K562 (cell line): ENCODE data around the gene ZNF319. TPM values are rescaled to one million over a fixed set of nuclear protein-coding genes. Genes with fewer than 3 reads are reported as not detected.

Experiments
- CTBP1 ChIP-seq: fragments of 450-650 bp; IDR thresholded peaks from 2 replicates; pipeline ENCODE4 v1.6.1; 2016; ENCODE audit warnings: borderline replicate concordance
- HMGN3 ChIP-seq: IDR thresholded peaks from 2 replicates; pipeline ENCODE4 v1.6.1; 2011; ENCODE audit warnings: borderline replicate concordance, low read depth, mild to moderate bottlenecking, mixed read lengths, low read length; ENCODE audit not compliant: insufficient read length; ENCODE audit errors: extremely low read depth
- HNRNPL ChIP-seq: fragments of 200-400 bp; formaldehyde crosslinking; IDR thresholded peaks from 2 replicates; pipeline ENCODE4 v1.6.1; 2017; ENCODE audit warnings: low read depth, mild to moderate bottlenecking, low read length
- HOXB6 ChIP-seq: fragments of 250-450 bp; sonication (Bioruptor Pico); IDR thresholded peaks from 2 replicates; pipeline ENCODE4 v1.5.1; 2022; ENCODE audit warnings: mild to moderate bottlenecking, borderline replicate concordance
- MAZ ChIP-seq, 2 experiments: fragments of 450-650 bp in 1 of 2; sonication (generic) in 1 of 2; formaldehyde crosslinking; IDR thresholded peaks in 1 of 2; conservative IDR thresholded peaks in 1 of 2; 2 replicates each; pipeline versions ENCODE4 v1.4.0 to v1.5.0; 2020; ENCODE audit warnings: mild to moderate bottlenecking in 1 of 2, missing genetic modification reagents in 1 of 2
- MBD2 ChIP-seq: sonication (generic); IDR thresholded peaks from 2 replicates; pipeline ENCODE4 v1.6.1; 2016; ENCODE audit warnings: low read depth, borderline replicate concordance
- MTA3 ChIP-seq: fragments of 450-650 bp; formaldehyde crosslinking; IDR thresholded peaks from 2 replicates; pipeline ENCODE4 v1.6.1; 2017; ENCODE audit warnings: mild to moderate bottlenecking, borderline replicate concordance
- MYNN ChIP-seq, 2 experiments: sonication (generic); formaldehyde crosslinking in 1 of 2; IDR thresholded peaks; 2 replicates each; pipeline versions ENCODE4 v1.5.0 to v1.6.1; 2016 to 2020; ENCODE audit warnings: antibody characterized with exemption in 1 of 2, missing genetic modification reagents in 1 of 2
- PHF8 ChIP-seq: fragments of 200-600 bp; sonication (generic); IDR thresholded peaks from 2 replicates; pipeline ENCODE4 v1.6.1; 2012; ENCODE audit warnings: mixed run types, mild to moderate bottlenecking, inconsistent platforms, low read length, moderate library complexity, borderline replicate concordance
- PRDM10 ChIP-seq: fragments of 450-650 bp; IDR thresholded peaks from 2 replicates; pipeline ENCODE4 v1.6.1; 2018; ENCODE audit not compliant: partially characterized antibody
- TRIM25 ChIP-seq: fragments of 450-650 bp; IDR thresholded peaks from 2 replicates; pipeline ENCODE4 v1.7.0; 2016; ENCODE audit warnings: borderline replicate concordance
- ZNF263 ChIP-seq: sonication (generic); formaldehyde crosslinking; IDR thresholded peaks from 2 replicates; pipeline ENCODE4 v1.8.0; 2022; ENCODE audit warnings: mild to moderate bottlenecking, missing genetic modification reagents, borderline replicate concordance
- polyA plus RNA-seq, 8 experiments: library from polyadenylated mRNA; depleted of rRNA in 4 of 8; stranded (reverse) in 5 of 8; unstranded in 3 of 8; fragments of >200 nt; fragmentation: Nextera tagmentation in 2 of 8; fragmentation: Illumina TruSeq in 1 of 8; extraction: Ambion mirVana in 2 of 8; extraction: Trizol in 1 of 8; gene quantifications; 2 replicates each; pipeline versions ENCODE4 v1.2.1 to v1.2.3, GENCODE V29; 2011 to 2014; ENCODE audit warnings: inconsistent platforms in 1 of 8, missing spikeins in 1 of 8
- total RNA-seq, 7 experiments: library from RNA; depleted of rRNA in 6 of 7; stranded (reverse); fragments of >200 nt in 6 of 7; fragmentation: Illumina TruSeq in 2 of 7; extraction: Trizol in 2 of 7; gene quantifications; 2 replicates each; pipeline versions ENCODE4 v1.2.1 to v1.2.3, GENCODE V29; 2011 to 2021; ENCODE audit warnings: low replicate concordance in 1 of 7
- TF ChIP-seq, protein P1 (sequence below), 2 experiments: fragments of 450-650 bp; IDR thresholded peaks; 2 replicates each; pipeline ENCODE4 v1.6.1; 2016

Gene ZNF319
- total and polyA plus RNA-seq, 9 of the 15 experiments (the other 6 are each of a cell fraction or from before 2014, with no cell fraction given): 0.20 to 5.7 (median 1.4) TPM

GRCh38 chr16:57985204-57986181, 15.0 kb downstream of the ZNF319 start (continued):
- TF ChIP-seq PRDM10: peak; percentile 69
- TF ChIP-seq PHF8: peak; percentile 31; the same call in 1 of the 2 replicates
- TF ChIP-seq, protein P1, sequence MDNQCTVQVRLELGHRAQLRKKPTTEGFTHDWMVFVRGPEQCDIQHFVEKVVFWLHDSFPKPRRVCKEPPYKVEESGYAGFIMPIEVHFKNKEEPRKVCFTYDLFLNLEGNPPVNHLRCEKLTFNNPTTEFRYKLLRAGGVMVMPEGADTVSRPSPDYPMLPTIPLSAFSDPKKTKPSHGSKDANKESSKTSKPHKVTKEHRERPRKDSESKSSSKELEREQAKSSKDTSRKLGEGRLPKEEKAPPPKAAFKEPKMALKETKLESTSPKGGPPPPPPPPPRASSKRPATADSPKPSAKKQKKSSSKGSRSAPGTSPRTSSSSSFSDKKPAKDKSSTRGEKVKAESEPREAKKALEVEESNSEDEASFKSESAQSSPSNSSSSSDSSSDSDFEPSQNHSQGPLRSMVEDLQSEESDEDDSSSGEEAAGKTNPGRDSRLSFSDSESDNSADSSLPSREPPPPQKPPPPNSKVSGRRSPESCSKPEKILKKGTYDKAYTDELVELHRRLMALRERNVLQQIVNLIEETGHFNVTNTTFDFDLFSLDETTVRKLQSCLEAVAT (IDR thresholded peaks at IDR 0.05): no peak
- TF ChIP-seq HOXB6 (CRISPR knock-in tag): no peak
- peak; percentile 56 for TF ChIP-seq HMGN3
- 0 out of 2 replicates have a peak, but pooled peaks have one; percentile 9 for TF ChIP-seq CTBP1
- peak; percentile 45 for TF ChIP-seq ZNF263 (CRISPR knock-in tag)
- 0 out of 2 replicates have a peak, but pooled peaks have one; percentile 4 for TF ChIP-seq MYNN (IDR thresholded peaks at IDR 0.05)
- TF ChIP-seq MYNN (CRISPR knock-in tag; IDR thresholded peaks at IDR 0.05): no peak
- no peak for TF ChIP-seq TRIM25
- TF ChIP-seq HNRNPL: no peak
- 0 out of 4 replicates have a peak, but pooled peaks of 1 of the 2 experiments have one; percentile 1 for TF ChIP-seq MAZ (CRISPR knock-in tag; conservative IDR thresholded peaks at IDR 0.05 in 1 of 2, IDR thresholded peaks at IDR 0.05 in 1 of 2)
- TF ChIP-seq MBD2: 0 out of 2 replicates have a peak, but pooled peaks have one; percentile 6
- peak; percentile 26; the same call in 1 of the 2 replicates for TF ChIP-seq MTA3
